OCI-LY1 (cell line): ENCODE measurements around the gene ARL2BP.
"Not testable (repeated sequence)": the region's sequence is repeated elsewhere in the genome, so short reads cannot be mapped to it uniquely, and the experiment has no call there.

Experiments
- H2AFZ ChIP-seq: fragments of 200-600 bp; sonication (generic), shearing (Covaris generic); 2 replicates; pipeline ENCODE4 v1.6.0; 2014; ENCODE audit warnings: antibody characterized with exemption, mild to moderate bottlenecking, low read length
- H3F3A ChIP-seq: fragments of 200-600 bp; sonication (generic), shearing (Covaris generic); 2 replicates; pipeline ENCODE4 v1.6.0; 2014; ENCODE audit warnings: mild to moderate bottlenecking, antibody characterized with exemption, low read length, moderate library complexity; ENCODE audit not compliant: insufficient read depth
- H3K27ac ChIP-seq: fragments of 200-600 bp; sonication (generic); 2 replicates; pipeline ENCODE4 v1.5.1; 2014; ENCODE audit warnings: low read length, mixed run types, mild to moderate bottlenecking, low read depth; ENCODE audit not compliant: poor library complexity, severe bottlenecking
- H3K27me3 ChIP-seq: fragments of 200-600 bp; sonication (generic); 2 replicates; pipeline ENCODE4 v1.6.0; 2014; ENCODE audit warnings: antibody characterized with exemption, mild to moderate bottlenecking, low read length, moderate library complexity; ENCODE audit not compliant: insufficient read depth
- H3K36me3 ChIP-seq: fragments of 200-600 bp; sonication (generic); 2 replicates; pipeline ENCODE4 v1.6.1; 2014; ENCODE audit warnings: mild to moderate bottlenecking, antibody characterized with exemption, low read length, moderate library complexity, mixed read lengths; ENCODE audit not compliant: insufficient read depth
- H3K4me1 ChIP-seq: fragments of 200-600 bp; sonication (generic); 2 replicates; pipeline ENCODE4 v1.5.1; 2014; ENCODE audit warnings: mild to moderate bottlenecking, low read length, moderate library complexity; ENCODE audit not compliant: insufficient read depth, severe bottlenecking
- H3K4me2 ChIP-seq: fragments of 200-600 bp; sonication (generic), shearing (Covaris generic); 2 replicates; pipeline ENCODE4 v1.6.1; 2014; ENCODE audit warnings: low read length
- H3K4me3 ChIP-seq: fragments of 200-600 bp; sonication (generic); 2 replicates; pipeline ENCODE4 v1.5.1; 2014; ENCODE audit warnings: low read length, low read depth, mild to moderate bottlenecking, mixed read lengths; ENCODE audit not compliant: poor library complexity, severe bottlenecking
- H3K79me2 ChIP-seq: fragments of 200-600 bp; shearing (Covaris generic); 2 replicates; pipeline ENCODE4 v1.6.1; 2016; ENCODE audit warnings: mixed run types, low read length, mixed read lengths; ENCODE audit not compliant: insufficient read depth
- H3K9ac ChIP-seq: fragments of 200-600 bp; sonication (generic), shearing (Covaris generic); 2 replicates; pipeline ENCODE4 v1.6.1; 2014; ENCODE audit warnings: mild to moderate bottlenecking, low read length, mixed read lengths
- H3K9me2 ChIP-seq: fragments of 200-600 bp; sonication (generic), shearing (Covaris generic); 2 replicates; pipeline ENCODE4 v1.6.1; 2014; ENCODE audit warnings: low read depth, mild to moderate bottlenecking, low read length, mixed read lengths
- H3K9me3 ChIP-seq: fragments of 200-600 bp; shearing (Covaris generic); 2 replicates; pipeline ENCODE4 v1.6.1; 2014; ENCODE audit warnings: low read length, mixed read lengths
- H4K20me1 ChIP-seq: fragments of 200-600 bp; sonication (generic), shearing (Covaris generic); 2 replicates; pipeline ENCODE4 v1.6.0; 2016; ENCODE audit warnings: mild to moderate bottlenecking, low read length; ENCODE audit not compliant: insufficient read depth
- EZH2 ChIP-seq: fragments of 200-600 bp; sonication (generic), shearing (Covaris generic); IDR thresholded peaks from 2 replicates; pipeline ENCODE4 v1.8.0; 2017; ENCODE audit warnings: borderline replicate concordance, mixed run types, mild to moderate bottlenecking, antibody characterized with exemption, low read length, moderate library complexity, mixed read lengths
- TF ChIP-seq, protein P1 (sequence below): fragments of 200-600 bp; sonication (generic), shearing (Covaris generic); IDR thresholded peaks from 2 replicates; pipeline ENCODE4 v1.5.1; 2017; ENCODE audit warnings: mild to moderate bottlenecking, antibody characterized with exemption, low read length, moderate library complexity, mixed read lengths

ARL2BP gene

DNA sequence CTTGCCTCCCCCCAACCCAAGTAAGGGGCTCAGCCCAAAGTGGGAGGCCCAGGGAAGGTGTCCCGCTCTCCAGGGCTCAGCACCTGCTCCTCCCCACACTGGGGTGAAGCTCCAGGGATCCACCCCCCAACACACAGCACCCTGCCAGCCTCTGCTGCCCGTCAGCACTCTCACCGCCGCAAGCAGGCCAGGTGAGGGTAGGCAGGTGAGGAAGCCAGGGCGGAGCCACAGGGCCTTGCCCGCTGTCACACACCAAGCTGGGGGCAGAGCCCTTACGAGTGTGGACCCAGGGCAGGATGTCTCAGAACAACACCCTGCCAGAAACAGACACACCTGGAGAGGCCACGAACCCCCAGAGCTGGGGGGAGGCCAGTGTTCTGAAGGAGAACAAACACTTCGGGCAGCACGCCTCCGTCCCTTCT is 19.9 kb downstream of the ARL2BP start:
- no peaks in the 10 kb centered on the region for H4K20me1 ChIP-seq
- peaks cover 22% of the 10 kb centered on the region for H3K4me1 ChIP-seq
- H3K9ac ChIP-seq, result no peak overlapping the region
- H2AFZ ChIP-seq, result no peak overlapping the region
- H3K9me2 ChIP-seq, result no peaks in the 10 kb centered on the region
- H3K4me3 ChIP-seq, result no peak overlapping the region
- H3K79me2 ChIP-seq, result no peaks in the 10 kb centered on the region
- TF ChIP-seq, protein P1, sequence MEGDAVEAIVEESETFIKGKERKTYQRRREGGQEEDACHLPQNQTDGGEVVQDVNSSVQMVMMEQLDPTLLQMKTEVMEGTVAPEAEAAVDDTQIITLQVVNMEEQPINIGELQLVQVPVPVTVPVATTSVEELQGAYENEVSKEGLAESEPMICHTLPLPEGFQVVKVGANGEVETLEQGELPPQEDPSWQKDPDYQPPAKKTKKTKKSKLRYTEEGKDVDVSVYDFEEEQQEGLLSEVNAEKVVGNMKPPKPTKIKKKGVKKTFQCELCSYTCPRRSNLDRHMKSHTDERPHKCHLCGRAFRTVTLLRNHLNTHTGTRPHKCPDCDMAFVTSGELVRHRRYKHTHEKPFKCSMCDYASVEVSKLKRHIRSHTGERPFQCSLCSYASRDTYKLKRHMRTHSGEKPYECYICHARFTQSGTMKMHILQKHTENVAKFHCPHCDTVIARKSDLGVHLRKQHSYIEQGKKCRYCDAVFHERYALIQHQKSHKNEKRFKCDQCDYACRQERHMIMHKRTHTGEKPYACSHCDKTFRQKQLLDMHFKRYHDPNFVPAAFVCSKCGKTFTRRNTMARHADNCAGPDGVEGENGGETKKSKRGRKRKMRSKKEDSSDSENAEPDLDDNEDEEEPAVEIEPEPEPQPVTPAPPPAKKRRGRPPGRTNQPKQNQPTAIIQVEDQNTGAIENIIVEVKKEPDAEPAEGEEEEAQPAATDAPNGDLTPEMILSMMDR, result no peak
- no peak for TF ChIP-seq EZH2
- H3F3A ChIP-seq, result no peaks in the 10 kb centered on the region
- H3K9me3 ChIP-seq, result no peaks in the 10 kb centered on the region
- no peak overlapping the region for H3K4me2 ChIP-seq
- no peaks in the 10 kb centered on the region for H3K36me3 ChIP-seq
- no peak overlapping the region for H3K27ac ChIP-seq
- H3K27me3 ChIP-seq, result no peaks in the 10 kb centered on the region

DNA sequence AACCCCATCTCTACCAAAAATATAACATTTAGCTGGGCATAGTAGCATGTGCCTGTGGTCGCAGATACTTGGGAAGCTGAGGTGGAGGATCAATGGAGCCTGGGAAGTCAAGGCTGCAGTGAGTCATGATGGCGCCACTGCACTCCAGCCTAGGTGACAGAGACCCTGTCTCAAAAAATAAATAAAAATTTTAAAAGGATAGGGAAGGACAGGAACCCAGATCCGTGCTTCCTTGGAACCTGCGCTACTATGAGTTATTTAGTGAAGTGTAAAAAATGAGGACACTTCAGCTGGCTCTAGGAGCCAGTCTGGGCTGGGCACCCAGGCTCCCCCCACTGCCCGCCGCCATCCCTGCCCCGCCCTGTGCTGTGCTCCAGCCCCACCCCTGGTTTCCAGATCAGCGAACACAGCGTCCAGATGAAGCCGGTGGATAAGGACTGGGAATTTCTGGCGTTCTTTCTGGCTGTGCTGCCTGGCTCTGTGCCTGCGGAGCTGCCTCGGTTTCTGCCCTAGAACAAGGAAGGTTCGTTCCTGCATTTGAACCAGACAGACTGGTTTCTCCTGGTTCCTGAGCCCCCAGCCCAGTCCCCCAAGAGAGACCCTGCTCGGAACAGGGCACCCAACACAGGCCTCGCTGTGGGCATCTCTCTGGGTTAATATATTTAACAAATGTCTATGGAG is 20.9 kb downstream of the ARL2BP start:
- no peaks in the 10 kb centered on the region for H3K9me2 ChIP-seq
- TF ChIP-seq, protein P1, result no peak
- TF ChIP-seq EZH2, result no peak
- H4K20me1 ChIP-seq, result no peaks in the 10 kb centered on the region
- H3K9me3 ChIP-seq, result no peaks in the 10 kb centered on the region
- H3K36me3 ChIP-seq, result no peaks in the 10 kb centered on the region
- no peak overlapping the region for H3K27ac ChIP-seq
- no peak overlapping the region for H3K4me2 ChIP-seq
- no peaks in the 10 kb centered on the region for H3K79me2 ChIP-seq
- no peak overlapping the region for H3K4me3 ChIP-seq
- peaks cover 13% of the 10 kb centered on the region for H3K4me1 ChIP-seq
- H2AFZ ChIP-seq, result no peak overlapping the region
- H3F3A ChIP-seq, result no peaks in the 10 kb centered on the region
- H3K27me3 ChIP-seq, result no peaks in the 10 kb centered on the region
- no peak overlapping the region for H3K9ac ChIP-seq

DNA sequence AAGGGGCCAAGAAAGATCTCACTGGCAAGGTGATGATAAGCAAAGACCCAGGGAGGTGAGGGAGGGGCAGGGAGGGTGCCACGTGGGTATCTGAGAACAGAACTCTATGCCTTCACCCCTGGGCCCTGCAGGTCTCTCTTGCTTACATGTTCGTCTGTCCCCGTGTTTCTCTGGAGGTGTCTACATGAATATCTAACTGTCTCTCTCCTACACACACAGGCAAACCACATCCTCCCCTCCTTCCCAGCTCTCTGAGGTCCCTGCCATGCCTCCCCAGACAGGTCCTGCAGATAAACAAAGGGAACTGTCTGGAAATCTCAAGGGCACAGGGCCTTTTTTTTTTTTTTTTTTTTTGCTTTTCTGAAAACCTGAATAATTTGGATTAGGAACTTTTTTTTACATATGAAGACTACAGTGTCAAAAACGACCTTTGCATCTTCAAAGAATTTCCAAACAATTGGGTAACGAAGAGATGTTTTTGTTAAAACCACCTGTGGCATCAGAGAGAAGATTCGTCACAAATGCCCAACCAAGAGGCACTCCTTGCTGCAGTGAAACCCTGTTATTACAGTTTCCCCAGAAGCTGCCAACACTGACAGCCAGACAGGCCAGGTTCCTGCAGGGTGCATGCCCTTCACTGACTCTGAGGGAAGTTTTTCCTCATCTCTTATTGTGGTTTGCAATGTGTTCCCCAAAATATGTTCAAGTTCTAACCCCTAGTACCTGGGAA is 21.6 kb downstream of the ARL2BP start:
- H3K9ac ChIP-seq, result no peak overlapping the region
- peak overlapping the region; percentile 46 for H3K27ac ChIP-seq
- no peak overlapping the region for H3K4me3 ChIP-seq
- no peaks in the 10 kb centered on the region for H4K20me1 ChIP-seq
- no peaks in the 10 kb centered on the region for H3K27me3 ChIP-seq
- H3K4me2 ChIP-seq, result no peak overlapping the region
- TF ChIP-seq, protein P1, result no peak
- no peak for TF ChIP-seq EZH2
- H3K36me3 ChIP-seq, result no peaks in the 10 kb centered on the region
- H3F3A ChIP-seq, result no peaks in the 10 kb centered on the region
- H3K4me1 ChIP-seq, result peaks cover 13% of the 10 kb centered on the region
- H3K9me2 ChIP-seq, result no peaks in the 10 kb centered on the region
- no peak overlapping the region for H2AFZ ChIP-seq
- H3K9me3 ChIP-seq, result no peaks in the 10 kb centered on the region
- H3K79me2 ChIP-seq, result no peaks in the 10 kb centered on the region

DNA sequence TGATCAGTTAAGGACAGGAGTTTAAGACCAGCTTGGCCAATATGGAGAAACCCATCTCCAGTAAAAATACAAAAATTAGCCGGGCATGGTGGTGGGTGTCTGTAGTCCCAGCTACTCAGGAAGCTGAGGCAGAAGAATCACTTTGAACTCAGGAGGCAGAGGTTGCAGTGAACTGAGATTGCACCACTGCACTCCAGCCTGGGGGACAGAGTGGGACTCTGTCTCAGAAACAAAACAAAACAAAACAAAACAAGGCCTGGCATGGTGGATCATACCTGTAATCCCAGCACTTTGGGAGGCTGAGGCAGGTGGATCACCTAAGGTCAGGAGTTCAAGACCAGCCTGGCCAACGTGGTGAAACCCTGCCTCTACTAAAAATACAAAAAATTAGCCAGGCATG is 22.3 kb downstream of the ARL2BP start:
- not testable (repeated sequence) for H2AFZ ChIP-seq, H3K4me2 ChIP-seq, H3K36me3 ChIP-seq, H3K79me2 ChIP-seq, H3K9me3 ChIP-seq, H3F3A ChIP-seq, H3K9me2 ChIP-seq, H4K20me1 ChIP-seq, H3K9ac ChIP-seq, H3K4me3 ChIP-seq, H3K27me3 ChIP-seq
- Histone ChIP-seq H3K27ac (peak overlapping the region; percentile 46), H3K4me1 (peaks cover 13% of the 10 kb centered on the region)
